Stimulated activated naive CD8-positive, alpha-beta T cell treated with anti-CD3 and anti-CD28 coated beads, Interleukin-15, Interleukin-2, amounts not matched to agents 100 ng/mL and 50 ng/mL, for 24 hours (primary cell): ENCODE results near the gene ALDH18A1.

ENCODE experiments used
- H3K27ac Mint-ChIP-seq: one replicate; pipeline ENCODE4 v1.8.0; 2021; ENCODE audit warnings: mild to moderate bottlenecking, mixed read lengths
- H3K27me3 Mint-ChIP-seq: one replicate; pipeline ENCODE4 v1.8.0; 2021; ENCODE audit warnings: mixed read lengths
- H3K36me3 Mint-ChIP-seq: one replicate; pipeline ENCODE4 v1.8.0; 2021; ENCODE audit warnings: low read depth, mixed read lengths
- H3K4me1 Mint-ChIP-seq: one replicate; pipeline ENCODE4 v1.8.0; 2021; ENCODE audit warnings: low read depth, mixed read lengths
- H3K4me3 Mint-ChIP-seq: one replicate; pipeline ENCODE4 v1.8.0; 2021; ENCODE audit warnings: mild to moderate bottlenecking, mixed read lengths
- H3K9me3 Mint-ChIP-seq: one replicate; pipeline ENCODE4 v1.8.0; 2021; ENCODE audit warnings: mixed read lengths

Gene ALDH18A1

DNA sequence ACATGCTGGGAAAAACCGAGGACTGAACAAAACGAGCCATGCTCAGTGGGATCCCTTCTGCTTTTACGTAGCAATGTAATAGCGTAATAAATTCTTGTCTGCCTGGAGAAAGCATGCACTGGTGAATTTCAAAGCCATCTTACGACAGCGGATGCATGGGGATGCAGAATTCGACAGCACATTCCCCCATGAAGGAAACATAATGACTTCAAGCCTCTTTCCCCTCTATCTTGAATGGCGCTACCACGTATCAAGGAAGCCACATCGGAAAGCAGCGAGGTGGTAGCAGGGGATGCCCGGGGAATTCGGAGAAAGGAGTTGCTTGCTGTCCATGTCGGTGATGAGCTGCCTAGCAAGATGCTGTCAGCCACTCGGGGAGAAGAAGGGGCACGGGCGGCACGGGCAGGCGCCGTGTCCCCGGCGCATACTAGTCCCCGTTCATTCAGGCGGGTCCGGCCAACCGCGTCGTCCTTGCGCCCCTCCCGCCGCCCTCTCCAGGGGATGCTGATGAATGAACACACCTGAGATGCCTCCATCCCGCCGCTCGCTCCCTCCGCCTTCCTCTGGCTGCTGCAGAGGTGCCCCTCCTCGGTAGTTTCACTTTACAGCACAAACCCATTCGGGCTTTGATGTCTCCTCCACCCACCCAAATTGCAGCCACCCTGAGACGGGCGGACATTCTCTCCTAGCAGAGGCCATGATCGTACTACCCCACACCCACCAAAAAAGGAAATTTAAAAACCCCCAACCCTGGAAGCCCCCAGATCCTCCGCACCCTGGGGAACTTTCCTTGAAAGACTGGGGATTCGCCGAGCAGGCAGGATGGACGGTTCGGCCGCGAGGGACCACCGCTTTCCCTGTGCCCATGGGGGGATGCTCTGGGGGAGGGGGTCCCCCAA is 96.0 kb downstream of the ALDH18A1 start:
- peaks cover 24% of the 10 kb centered on the region for H3K27me3 Mint-ChIP-seq
- H3K9me3 Mint-ChIP-seq, result no peaks in the 10 kb centered on the region
- H3K36me3 Mint-ChIP-seq, result no peaks in the 10 kb centered on the region
- peak overlapping the region; percentile 98 for H3K4me3 Mint-ChIP-seq
- H3K27ac Mint-ChIP-seq, result peak overlapping the region; percentile 81
- peaks cover 8% of the 10 kb centered on the region for H3K4me1 Mint-ChIP-seq

DNA sequence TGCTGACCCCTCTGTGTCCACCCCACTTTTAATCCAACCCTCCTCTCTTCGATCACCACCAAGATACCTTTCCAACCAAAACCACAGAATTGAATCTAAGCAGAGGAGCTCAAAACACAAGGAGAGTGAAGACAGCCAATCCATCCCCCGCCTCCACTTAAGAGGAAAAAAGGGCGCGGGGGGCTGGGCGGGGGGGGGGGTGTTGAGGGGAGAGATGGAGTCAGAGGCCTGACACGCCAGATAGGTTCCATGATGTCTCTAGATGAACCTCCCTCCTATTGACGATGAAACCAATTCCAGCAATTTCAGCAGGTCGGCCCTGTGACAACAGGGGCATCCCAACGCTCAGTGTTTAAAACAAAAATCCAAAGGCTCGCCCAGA is 96.6 kb downstream of the ALDH18A1 start:
- no peak overlapping the region for H3K27ac Mint-ChIP-seq
- H3K4me1 Mint-ChIP-seq, result peaks cover 8% of the 10 kb centered on the region
- H3K27me3 Mint-ChIP-seq, result peaks cover 24% of the 10 kb centered on the region
- no peaks in the 10 kb centered on the region for H3K9me3 Mint-ChIP-seq
- H3K36me3 Mint-ChIP-seq, result no peaks in the 10 kb centered on the region
- peak overlapping the region; percentile 98 for H3K4me3 Mint-ChIP-seq

DNA sequence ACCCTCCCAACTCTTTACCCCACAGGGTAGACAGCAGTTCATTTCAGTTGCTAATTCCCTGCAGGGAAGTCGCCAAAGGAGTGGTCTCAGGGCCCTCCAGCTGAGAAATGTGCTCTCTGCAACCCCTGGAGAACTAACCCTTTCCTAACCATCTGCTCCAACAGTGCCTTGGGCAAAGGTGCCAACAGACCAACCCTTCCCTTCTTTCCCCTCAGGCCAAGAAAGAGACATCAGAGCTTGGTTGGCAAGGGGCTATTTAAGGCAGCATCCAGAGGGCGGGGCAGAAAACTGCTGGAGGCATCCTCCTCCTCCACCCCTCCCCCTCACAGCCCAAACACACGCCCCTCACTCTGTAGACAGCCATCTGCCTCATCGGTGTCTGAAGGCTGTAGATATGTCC is 97.0 kb downstream of the ALDH18A1 start:
- Mint-ChIP-seq H3K9me3 (no peaks in the 10 kb centered on the region), H3K4me3 (no peak overlapping the region), H3K36me3 (no peaks in the 10 kb centered on the region), H3K4me1 (peaks cover 8% of the 10 kb centered on the region), H3K27ac (no peak overlapping the region), H3K27me3 (peaks cover 24% of the 10 kb centered on the region)

DNA sequence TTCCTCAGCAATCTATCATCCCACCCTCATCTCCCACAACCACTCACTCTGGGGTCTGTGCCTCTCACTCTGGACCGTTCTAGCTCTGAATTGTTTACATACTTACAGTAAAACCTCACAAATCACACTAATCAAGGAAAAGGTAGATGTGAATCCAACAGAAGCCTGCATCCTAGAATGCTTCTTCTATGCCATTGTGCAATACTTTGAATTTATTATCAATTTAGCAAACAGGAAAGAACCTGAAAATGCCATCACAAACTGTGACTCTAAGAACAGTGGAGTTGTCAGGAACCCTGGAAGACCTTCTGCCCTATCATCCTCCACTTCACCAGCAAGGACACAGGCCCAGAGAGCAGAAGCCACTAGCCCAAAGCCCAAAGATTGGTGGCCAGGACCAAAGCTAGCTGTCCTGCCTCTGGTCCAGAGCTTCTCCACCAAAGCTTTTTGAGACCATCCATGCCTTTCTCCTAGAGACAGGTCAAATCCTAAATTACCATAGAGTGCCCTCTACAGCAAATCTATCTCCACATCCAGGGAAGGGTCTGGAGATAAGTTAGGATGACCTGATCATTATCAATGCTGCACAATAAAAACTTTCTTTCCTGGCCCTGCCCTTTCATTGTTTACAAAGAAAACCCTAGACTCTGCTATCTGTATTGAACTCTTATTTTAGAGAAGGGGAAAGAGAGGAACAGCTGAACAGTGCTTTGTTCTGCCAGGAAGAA is 97.8 kb downstream of the ALDH18A1 start:
- H3K9me3 Mint-ChIP-seq, result no peaks in the 10 kb centered on the region
- peaks cover 8% of the 10 kb centered on the region for H3K4me1 Mint-ChIP-seq
- H3K27me3 Mint-ChIP-seq, result peaks cover 24% of the 10 kb centered on the region
- H3K4me3 Mint-ChIP-seq, result no peak overlapping the region
- H3K27ac Mint-ChIP-seq, result no peak overlapping the region
- no peaks in the 10 kb centered on the region for H3K36me3 Mint-ChIP-seq

DNA sequence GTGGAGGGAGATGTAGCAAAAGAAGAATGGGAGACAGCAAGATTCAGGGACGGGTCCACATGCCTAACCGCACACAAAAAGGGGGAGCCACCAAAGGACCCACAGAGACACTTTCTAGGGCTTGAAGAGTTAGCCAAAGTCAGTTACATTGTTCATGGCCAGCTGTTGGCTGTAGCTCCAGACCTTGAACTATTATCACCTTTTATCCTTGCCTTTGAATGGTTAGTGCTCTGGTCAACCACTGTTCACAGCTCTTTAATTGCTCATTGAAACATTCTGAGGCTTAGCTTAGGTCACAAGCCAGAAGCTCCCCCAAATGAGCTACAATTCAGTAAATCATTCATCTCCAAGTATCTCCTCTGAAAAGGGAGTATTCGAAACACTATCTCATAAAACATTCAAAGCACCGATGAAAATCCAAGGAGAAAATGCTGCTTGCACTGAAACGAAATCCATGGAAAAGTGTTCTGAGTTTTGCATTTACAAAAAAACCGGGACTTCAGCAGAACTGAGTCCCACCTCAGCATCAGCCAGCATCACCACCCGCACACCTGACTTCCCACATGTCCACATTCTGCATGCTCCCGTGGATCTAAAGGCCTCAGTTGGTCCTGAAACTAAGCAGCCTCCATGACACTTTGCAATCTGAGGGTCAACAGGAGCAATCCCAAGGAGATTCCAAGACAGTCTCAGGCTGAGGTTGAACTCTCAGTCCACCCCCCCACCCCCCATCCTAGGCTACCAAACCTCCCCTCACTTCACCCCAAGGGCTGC is 99.3 kb downstream of the ALDH18A1 start:
- Mint-ChIP-seq H3K27ac (no peak overlapping the region), H3K9me3 (no peaks in the 10 kb centered on the region), H3K4me1 (peaks cover 8% of the 10 kb centered on the region), H3K4me3 (no peak overlapping the region), H3K27me3 (peaks cover 24% of the 10 kb centered on the region), H3K36me3 (no peaks in the 10 kb centered on the region)
